Testis (tissue), 5 donors: Measurements from ENCODE around the gene KCTD3. TPM values are rescaled to one million over a fixed set of nuclear protein-coding genes. Genes with fewer than 3 reads are reported as not detected.

Source experiments
- DNase-seq: peaks from one replicate; pipeline ENCODE4 v3.0.0-alpha.2; 2019
- H3K27ac ChIP-seq, 2 donors: fragments of 200-600 bp; sonication (generic); one replicate each; pipeline ENCODE4 v1.5.1; 2019
- H3K27me3 ChIP-seq: fragments of 200-600 bp; sonication (generic); one replicate; pipeline ENCODE4 v1.5.1; 2019
- H3K36me3 ChIP-seq: fragments of 200-600 bp; sonication (generic); one replicate; pipeline ENCODE4 v1.5.1; 2017; ENCODE audit warnings: low read depth; ENCODE audit errors: missing control alignments
- H3K4me1 ChIP-seq: fragments of 200-600 bp; sonication (generic); one replicate; pipeline ENCODE4 v1.5.1; 2019
- H3K4me3 ChIP-seq, 2 donors: fragments of 200-600 bp; sonication (generic); one replicate each; pipeline ENCODE4 v1.5.1; 2017 to 2019
- H3K9me3 ChIP-seq: fragments of 200-600 bp; sonication (generic); one replicate; pipeline ENCODE4 v1.5.1; 2017
- POLR2A ChIP-seq: fragments of 450-650 bp; IDR thresholded peaks from one replicate; pipeline ENCODE4 v1.6.1; 2017; ENCODE audit warnings: antibody characterized with exemption, mild to moderate bottlenecking, moderate library complexity
- WGBS, 2 donors: methylation state at CpG; one replicate each; pipeline ENCODE4 v1.1.5; 2018; 5-methylcytosine and 5-hydroxymethylcytosine counted together
- intact Hi-C: fragments of 100-400 bp; cut with DNase I; formaldehyde crosslinking; loops from one replicate; pipeline ENCODE4 v1.15.1; 2023; ENCODE audit warnings: low total_unique reads
- long read RNA-seq, 2 donors: transcript quantifications; one replicate each; lab custom pipeline, GENCODE V29; 2026
- polyA plus RNA-seq: library from polyadenylated mRNA; stranded (reverse); fragments of 350-450 nt; fragmentation: Illumina TruSeq; extraction: RNeasy Lipid Tissue Mini Kit (QIAGEN cat#74804); gene quantifications from one replicate; pipeline ENCODE4 v1.2.3, GENCODE V29; 2014; ENCODE audit warnings: low read depth, low replicate concordance; ENCODE audit not compliant: insufficient read depth
- total RNA-seq, 2 donors: library from RNA; depleted of rRNA; stranded (reverse); fragments of >200 nt; gene quantifications; one replicate each; pipeline ENCODE4 v1.2.3, GENCODE V29; 2016
- TF ChIP-seq, protein P1 (sequence below), 3 experiments: fragments of 450-650 bp in 2 of 3; fragments of 200-600 bp in 1 of 3; sonication (generic) in 1 of 3; IDR thresholded peaks; one replicate each; pipeline ENCODE4 v1.5.1; 2016 to 2019; ENCODE audit warnings: antibody characterized with exemption in 3 of 3, mild to moderate bottlenecking in 2 of 3, moderate library complexity in 1 of 3

Gene KCTD3
- 10 to 100 TPM; 70.2 to 81.5 TPM for total RNA-seq
- polyA plus RNA-seq: 38.1 TPM
- long read RNA-seq, donor 1, transcript KCTD3-201 (18 exons, 3,931 nt): major isoform, 5 of 30 reads
- long read RNA-seq, donor 1, partial matches to known transcripts: 22 of 30 reads
- long read RNA-seq, donor 1, other reads (novel, unspliced or antisense): 0 of 30 reads
- long read RNA-seq, donor 2, transcript KCTD3-204 (3 exons, 652 nt): major isoform, 6 of 11 reads
- long read RNA-seq, donor 2, partial matches to known transcripts: 0 of 11 reads
- long read RNA-seq, donor 2, other reads (novel, unspliced or antisense): 0 of 11 reads

DNA sequence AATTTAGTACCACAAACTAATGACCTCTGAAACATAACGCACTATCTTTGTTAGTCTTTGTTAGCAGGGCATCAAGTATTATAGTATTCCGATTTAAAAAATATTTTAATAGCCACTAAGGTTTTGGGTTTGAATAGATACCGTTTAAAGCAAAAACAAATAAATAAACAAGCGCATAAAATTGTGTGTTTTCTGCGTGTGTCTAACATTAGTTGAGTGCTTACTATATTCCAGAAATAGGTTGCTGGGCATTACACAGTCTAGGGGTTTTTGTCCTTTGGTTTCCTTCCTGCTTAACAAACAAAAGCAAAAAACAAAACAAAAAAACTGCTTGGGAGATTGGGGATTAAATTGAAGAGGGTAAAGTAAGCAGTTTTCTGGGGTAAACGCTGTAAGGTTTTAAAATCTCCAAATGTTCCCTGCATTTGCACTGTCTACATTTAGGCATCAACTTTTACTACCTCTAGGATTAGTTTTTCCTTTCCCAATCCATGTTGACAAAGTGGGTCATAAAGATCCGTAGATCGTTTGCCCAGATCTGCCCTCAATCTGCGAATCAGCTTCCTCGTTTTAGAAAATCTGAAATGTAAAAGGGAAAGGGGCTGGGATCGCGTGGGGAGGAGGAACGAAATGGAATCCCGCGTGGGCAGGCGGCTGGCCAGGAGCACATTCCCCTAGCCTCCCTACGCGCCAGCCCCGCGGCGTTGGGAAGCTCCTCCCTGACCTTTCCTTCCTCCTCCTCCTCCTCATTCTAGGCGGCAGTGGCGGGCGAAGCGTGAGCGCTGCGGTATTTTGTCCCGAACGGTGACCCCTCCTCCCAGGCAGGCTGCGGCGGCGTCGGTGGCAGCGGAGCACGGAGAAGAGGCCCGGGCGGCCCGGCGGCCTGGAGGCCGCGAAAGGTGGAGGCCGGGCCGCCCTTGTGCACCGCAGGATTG lies at the start of gene KCTD3:
Gene KCTD3, plus strand, starts transcription at position 749 of the 935 bp plus-strand sequence. CDS start 382 bp downstream, outside the sequence.
- intact Hi-C loops: no loop called here
- H3K27me3 ChIP-seq: no peaks in the 10 kb centered on the region
- H3K27ac ChIP-seq: peak within 1 kb of the TSS; percentile 96 to 98
- no peaks in the 10 kb centered on the region for H3K9me3 ChIP-seq
- WGBS, 2 donors: 6 to 8% methylated on average over 29 to 33 of the region's 44 CpGs
- TF ChIP-seq, protein P1, sequence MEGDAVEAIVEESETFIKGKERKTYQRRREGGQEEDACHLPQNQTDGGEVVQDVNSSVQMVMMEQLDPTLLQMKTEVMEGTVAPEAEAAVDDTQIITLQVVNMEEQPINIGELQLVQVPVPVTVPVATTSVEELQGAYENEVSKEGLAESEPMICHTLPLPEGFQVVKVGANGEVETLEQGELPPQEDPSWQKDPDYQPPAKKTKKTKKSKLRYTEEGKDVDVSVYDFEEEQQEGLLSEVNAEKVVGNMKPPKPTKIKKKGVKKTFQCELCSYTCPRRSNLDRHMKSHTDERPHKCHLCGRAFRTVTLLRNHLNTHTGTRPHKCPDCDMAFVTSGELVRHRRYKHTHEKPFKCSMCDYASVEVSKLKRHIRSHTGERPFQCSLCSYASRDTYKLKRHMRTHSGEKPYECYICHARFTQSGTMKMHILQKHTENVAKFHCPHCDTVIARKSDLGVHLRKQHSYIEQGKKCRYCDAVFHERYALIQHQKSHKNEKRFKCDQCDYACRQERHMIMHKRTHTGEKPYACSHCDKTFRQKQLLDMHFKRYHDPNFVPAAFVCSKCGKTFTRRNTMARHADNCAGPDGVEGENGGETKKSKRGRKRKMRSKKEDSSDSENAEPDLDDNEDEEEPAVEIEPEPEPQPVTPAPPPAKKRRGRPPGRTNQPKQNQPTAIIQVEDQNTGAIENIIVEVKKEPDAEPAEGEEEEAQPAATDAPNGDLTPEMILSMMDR (IDR thresholded peaks at IDR 0.05): no peak
- no peak for TF ChIP-seq POLR2A
- H3K4me3 ChIP-seq: peak within 1 kb of the TSS; percentile 87 to 93
- DNase-seq: peak; percentile 84
- no peaks in the 10 kb centered on the region for H3K36me3 ChIP-seq
- H3K4me1 ChIP-seq: peaks cover 31% of the 10 kb centered on the region

DNA sequence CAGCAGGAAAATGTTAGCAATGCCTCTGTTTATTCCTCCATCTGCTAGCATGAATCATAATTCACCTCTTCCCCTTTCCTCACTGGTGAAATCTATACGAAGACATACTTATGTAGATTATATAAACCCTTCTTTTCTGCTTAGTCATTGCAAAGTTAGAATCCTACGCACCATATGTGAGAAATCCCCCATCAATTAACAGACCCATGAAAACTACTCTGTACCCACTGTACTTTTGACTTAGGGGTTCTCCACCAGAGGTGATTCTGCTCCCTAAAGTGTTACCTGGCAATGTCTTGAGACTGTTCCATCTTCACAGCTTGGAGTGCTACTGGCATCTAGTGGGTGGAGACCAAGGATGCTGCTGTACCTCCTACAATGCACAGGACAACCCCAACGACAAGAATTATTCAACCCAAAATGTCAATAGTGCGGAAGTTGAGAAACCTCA lies 49.6 kb upstream of the KCTD3 start:
- intact Hi-C loops: no loop called here
- H3K4me1 ChIP-seq: no peaks in the 10 kb centered on the region
- no peaks in the 10 kb centered on the region for H3K27me3 ChIP-seq
- no peak for DNase-seq
- TF ChIP-seq, protein P1 (IDR thresholded peaks at IDR 0.05): no peak
- TF ChIP-seq POLR2A: no peak
- no peak overlapping the region for H3K4me3 ChIP-seq
- no peaks in the 10 kb centered on the region for H3K36me3 ChIP-seq
- H3K9me3 ChIP-seq: no peaks in the 10 kb centered on the region
- no peak overlapping the region for H3K27ac ChIP-seq
- 62 to 64% methylated on average over 4 of the region's 4 CpGs for WGBS, 2 donors

DNA sequence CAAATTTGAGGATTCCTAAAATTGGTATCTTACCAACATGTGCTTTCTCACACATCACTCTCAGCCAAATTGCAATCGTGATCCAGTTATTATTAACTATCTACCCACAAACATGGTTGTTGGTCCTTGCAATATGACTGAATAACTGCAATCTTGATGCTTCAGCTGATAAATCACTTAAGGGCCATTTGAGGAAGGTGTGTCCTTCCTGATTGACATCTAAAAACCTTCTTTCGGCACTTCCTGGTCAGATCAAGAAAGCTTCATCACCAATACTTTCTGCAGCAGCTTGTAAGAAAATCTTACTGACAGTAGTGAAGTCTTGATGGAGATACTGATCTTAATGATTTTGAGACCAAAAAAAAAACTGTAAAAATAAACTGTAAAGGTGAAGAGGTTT lies 48.5 kb upstream of the KCTD3 start:
- no peak for DNase-seq
- WGBS, 2 donors: 83 to 84% methylated on average over 2 of the region's 2 CpGs
- no peak overlapping the region for H3K4me3 ChIP-seq
- H3K9me3 ChIP-seq: no peaks in the 10 kb centered on the region
- H3K4me1 ChIP-seq: no peaks in the 10 kb centered on the region
- H3K36me3 ChIP-seq: no peaks in the 10 kb centered on the region
- H3K27me3 ChIP-seq: no peaks in the 10 kb centered on the region
- no peak overlapping the region for H3K27ac ChIP-seq
- TF ChIP-seq, protein P1 (IDR thresholded peaks at IDR 0.05): no peak
- no peak for TF ChIP-seq POLR2A
- intact Hi-C loops: no loop called here

DNA sequence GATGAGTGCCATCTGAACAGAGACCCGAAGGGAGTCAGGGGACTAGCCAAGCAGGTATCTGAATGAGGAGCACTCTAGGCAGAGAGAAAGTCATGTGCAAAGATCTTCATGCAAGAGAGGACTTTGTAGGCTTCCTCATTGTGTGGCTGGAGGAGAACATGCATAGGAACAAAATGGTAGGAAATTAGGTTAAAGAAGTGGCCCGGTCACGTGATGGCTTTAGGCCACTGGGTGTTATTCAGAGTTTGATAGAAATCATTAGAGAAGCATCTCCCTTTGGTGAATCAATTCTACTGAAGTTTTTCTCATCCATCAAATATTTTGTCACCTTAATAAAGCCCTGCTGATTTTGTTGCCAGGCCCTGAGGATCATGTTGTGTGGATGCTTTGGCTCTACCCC lies 45.8 kb upstream of the KCTD3 start:
- 94 to 95% methylated on average over 3 of the region's 3 CpGs for WGBS, 2 donors
- intact Hi-C loops: no loop called here

More for the DNA sequence above, 45.8 kb upstream of the KCTD3 start:
- H3K27me3 ChIP-seq: no peaks in the 10 kb centered on the region
- no peak overlapping the region for H3K27ac ChIP-seq
- H3K4me1 ChIP-seq: no peaks in the 10 kb centered on the region
- H3K36me3 ChIP-seq: no peaks in the 10 kb centered on the region
- no peak overlapping the region for H3K4me3 ChIP-seq
- H3K9me3 ChIP-seq: no peaks in the 10 kb centered on the region
- TF ChIP-seq, protein P1 (IDR thresholded peaks at IDR 0.05): no peak
- no peak for TF ChIP-seq POLR2A
- no peak for DNase-seq
